ENCODE data around the gene TWNK. TPM values are rescaled to one million over a fixed set of nuclear protein-coding genes. Genes with fewer than 3 reads are reported as not detected.

Gene TWNK
- total RNA-seq, 4 donors from 2014 or later: 5.5 to 7.7 (median 6.8) TPM

DNA sequence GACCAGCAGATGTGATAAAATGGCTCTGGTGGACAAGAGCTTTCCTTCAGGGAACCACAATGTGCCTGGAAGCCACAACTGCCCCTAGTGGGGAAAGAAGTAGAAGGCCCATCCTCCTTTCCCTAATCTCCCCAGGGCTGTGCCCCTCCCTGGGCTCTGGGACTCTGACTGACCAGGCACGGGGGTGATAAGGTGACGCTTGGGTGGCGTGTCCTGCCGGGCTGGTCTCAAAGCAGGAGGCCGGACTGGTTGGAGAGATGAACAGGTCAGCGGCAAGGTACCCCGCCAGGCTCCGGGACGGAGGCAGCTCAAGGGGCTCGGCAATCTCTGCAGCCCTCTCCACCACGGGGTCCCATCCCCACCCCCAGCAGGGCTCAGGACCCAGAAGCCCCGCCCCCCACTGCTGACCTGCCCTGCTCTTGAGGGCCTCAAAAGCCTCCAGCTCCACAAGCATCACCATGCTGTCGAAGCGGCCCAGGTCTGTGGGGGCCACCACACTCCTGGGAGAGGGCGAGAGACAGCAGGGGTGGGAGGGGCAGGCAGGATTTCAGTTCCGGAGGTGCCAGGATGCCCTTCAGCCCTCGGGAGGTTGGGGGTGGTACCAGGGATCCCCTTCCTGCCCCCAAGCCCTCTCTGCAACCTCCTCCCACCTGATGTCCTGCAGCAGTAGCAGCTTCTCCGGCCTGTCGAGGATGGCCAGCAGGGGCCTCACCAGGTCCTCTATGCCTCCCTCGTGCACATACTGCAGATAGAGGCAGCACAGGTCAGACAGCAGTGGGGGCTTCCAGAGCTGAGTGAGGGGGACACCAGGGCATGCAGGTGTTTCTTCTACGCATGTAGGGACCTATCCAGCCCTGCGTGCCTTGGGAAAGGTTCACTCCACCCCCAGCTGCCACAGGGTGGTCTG, 24.4 kb downstream of the TWNK start:
- Histone ChIP-seq H3K4me1 (peaks cover 7 to 10% of the 10 kb centered on the region in 2 donors), H3K27ac (no peak overlapping the region), H3K9me3 (no peaks in the 10 kb centered on the region), H3K27me3 (no peaks in the 10 kb centered on the region), H3K36me3 (peaks cover 6 to 7% of the 10 kb centered on the region in 2 donors), H3K4me3 (replicated peaks in 1 of 3) (no peak overlapping the region)
- intact Hi-C loops (cut with DNase I): loop anchor here (2.0 kb wide), 1 partner anchor 17 kb away; no protein-coding TSS in a partner anchor
- 66 to 71% methylated on average over 6 to 11 of the region's 22 CpGs for WGBS, 2 donors
- DNase-seq: no peak
- no peak for TF ChIP-seq POLR2A (IDR thresholded peaks at IDR 0.05)
- TF ChIP-seq, protein P1, sequence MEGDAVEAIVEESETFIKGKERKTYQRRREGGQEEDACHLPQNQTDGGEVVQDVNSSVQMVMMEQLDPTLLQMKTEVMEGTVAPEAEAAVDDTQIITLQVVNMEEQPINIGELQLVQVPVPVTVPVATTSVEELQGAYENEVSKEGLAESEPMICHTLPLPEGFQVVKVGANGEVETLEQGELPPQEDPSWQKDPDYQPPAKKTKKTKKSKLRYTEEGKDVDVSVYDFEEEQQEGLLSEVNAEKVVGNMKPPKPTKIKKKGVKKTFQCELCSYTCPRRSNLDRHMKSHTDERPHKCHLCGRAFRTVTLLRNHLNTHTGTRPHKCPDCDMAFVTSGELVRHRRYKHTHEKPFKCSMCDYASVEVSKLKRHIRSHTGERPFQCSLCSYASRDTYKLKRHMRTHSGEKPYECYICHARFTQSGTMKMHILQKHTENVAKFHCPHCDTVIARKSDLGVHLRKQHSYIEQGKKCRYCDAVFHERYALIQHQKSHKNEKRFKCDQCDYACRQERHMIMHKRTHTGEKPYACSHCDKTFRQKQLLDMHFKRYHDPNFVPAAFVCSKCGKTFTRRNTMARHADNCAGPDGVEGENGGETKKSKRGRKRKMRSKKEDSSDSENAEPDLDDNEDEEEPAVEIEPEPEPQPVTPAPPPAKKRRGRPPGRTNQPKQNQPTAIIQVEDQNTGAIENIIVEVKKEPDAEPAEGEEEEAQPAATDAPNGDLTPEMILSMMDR (IDR thresholded peaks at IDR 0.05): no peak

DNA sequence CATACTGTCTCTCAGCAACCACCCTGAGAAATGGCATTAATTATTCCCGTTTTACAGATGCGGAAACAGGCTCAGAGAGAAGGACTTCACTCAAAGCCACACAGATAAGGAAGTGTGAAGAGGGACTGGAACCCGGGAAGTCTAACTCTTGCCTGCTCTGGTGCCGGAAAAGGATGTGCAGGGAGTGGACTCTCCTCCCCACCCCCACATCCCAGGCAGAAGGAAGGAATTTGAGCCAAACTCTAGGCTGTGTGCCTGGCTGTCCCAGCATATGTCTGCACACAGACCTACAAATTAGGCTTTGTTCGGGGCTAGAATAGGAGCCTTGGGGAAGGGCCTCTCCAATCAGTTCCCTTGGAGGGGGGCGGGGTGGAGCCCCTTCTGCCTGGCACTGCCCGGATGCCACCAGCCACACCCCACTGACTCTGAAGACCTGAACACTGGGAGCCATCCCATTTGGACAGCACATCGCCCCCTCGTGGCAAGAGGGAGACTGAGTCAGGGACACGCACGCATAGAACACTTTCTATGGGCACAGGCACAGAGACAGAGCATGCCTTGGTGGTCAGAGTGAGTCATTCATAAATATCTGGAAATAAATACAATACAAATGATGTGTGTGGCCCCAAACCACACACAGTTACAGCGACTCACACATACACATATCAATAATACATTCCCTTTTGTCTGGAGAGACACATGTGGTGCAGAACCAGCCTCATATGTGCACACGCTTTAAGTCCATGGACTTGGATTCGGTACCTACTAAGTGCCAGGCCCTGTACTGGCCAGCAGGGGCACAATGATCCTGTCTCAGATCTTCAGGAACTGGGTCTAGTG, 25.4 kb downstream of the TWNK start:
- peaks cover 7% of the 10 kb centered on the region for H3K27me3 ChIP-seq
- H3K27ac ChIP-seq: peak overlapping the region in 1 of 3 donors; percentile 21
- WGBS, 2 donors: 15 to 26% methylated on average over 12 of the region's 14 CpGs
- H3K36me3 ChIP-seq: no peaks in the 10 kb centered on the region
- intact Hi-C loops (cut with DNase I): loop anchor here (2.0 kb wide), 1 partner anchor 18 kb away; no protein-coding TSS in a partner anchor
- peak; percentile 89 to 90 for DNase-seq
- no peak for TF ChIP-seq POLR2A (IDR thresholded peaks at IDR 0.05)
- TF ChIP-seq, protein P1 (IDR thresholded peaks at IDR 0.05): peak; percentile 73 to 98 (median 84)
- peaks cover 7 to 10% of the 10 kb centered on the region in 2 donors for H3K4me1 ChIP-seq
- H3K9me3 ChIP-seq: no peaks in the 10 kb centered on the region
- H3K4me3 ChIP-seq (replicated peaks in 1 of 3): no peak overlapping the region

DNA sequence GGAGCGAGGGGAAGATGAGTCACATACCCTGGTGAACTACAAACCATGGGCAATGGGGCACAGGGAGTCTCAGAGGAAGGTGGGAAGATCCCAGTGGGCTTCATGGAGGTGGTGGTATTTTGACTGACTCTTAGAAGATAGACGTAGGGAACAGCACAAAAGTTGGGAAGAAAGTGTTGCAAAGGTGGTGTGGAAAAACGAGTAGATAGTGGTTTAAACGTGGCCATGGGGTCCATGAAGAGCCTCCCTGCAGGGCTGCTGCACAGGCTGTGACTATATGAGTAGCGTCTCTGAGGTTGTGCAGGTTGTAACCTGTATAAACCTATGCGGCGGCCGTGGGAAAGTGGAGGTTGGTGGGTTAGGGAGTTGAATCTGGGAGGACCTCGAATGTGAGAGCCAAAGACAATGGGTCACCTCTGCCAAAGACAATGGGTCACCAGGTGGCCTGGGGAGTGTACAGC, 26.1 kb downstream of the TWNK start:
- intact Hi-C loops (cut with DNase I): loop anchor here (2.0 kb wide), 1 partner anchor 19 kb away; no protein-coding TSS in a partner anchor
- DNase-seq: no peak
- Histone ChIP-seq H3K27me3 (peaks cover 7% of the 10 kb centered on the region), H3K36me3 (no peaks in the 10 kb centered on the region), H3K27ac (no peak overlapping the region), H3K4me1 (peaks cover 7 to 10% of the 10 kb centered on the region in 2 donors), H3K4me3 (replicated peaks in 1 of 3) (no peak overlapping the region), H3K9me3 (no peaks in the 10 kb centered on the region)
- TF ChIP-seq, protein P1 (IDR thresholded peaks at IDR 0.05): no peak
- TF ChIP-seq POLR2A (IDR thresholded peaks at IDR 0.05): no peak
- 51 to 61% methylated on average over 9 of the region's 9 CpGs for WGBS, 2 donors

DNA sequence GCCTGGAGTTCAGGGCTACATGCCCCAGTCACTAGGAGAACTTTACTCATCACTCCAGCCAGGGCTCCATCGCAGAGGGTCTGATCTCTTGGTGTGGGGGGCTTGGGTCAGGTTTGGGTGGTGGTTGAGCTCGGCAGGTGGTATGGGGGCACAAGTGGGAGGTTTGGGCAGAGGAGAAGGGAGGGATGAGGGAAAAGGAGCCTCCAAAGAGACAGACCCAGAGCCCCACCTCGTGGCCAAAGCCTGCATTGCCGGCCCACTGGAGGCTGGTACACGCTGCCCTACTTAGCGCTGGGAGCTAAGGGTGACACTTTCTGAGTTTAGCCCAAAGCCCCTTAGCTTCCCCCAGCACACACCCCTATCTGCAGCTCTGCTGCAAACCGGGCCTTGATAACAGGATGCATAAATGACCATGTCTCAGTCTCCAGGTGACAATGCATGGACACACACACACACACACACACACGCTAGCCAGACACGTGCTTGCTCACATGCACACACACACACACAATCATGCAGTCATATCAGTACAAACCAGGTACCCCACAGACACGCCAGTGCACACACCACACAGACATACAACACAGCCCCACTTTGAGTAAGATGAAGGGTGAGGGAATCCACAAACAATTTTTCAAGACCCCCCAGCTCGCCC, 27.0 kb downstream of the TWNK start:
- Histone ChIP-seq H3K27me3 (peaks cover 7% of the 10 kb centered on the region), H3K4me3 (replicated peaks in 1 of 3) (no peak overlapping the region), H3K4me1 (peaks cover 7 to 17% of the 10 kb centered on the region in 2 donors), H3K27ac (no peak overlapping the region), H3K36me3 (no peaks in the 10 kb centered on the region), H3K9me3 (no peaks in the 10 kb centered on the region)
- 20 to 21% methylated on average over 11 of the region's 11 CpGs for WGBS, 2 donors
- DNase-seq: peak; percentile 79 to 83
- no peak for TF ChIP-seq POLR2A (IDR thresholded peaks at IDR 0.05)
- TF ChIP-seq, protein P1 (IDR thresholded peaks at IDR 0.05): peak; percentile 80 to 95 (median 86)
- intact Hi-C loops (cut with DNase I): no loop called here
